ENCODE results near the gene USP12. TPM values are rescaled to one million over a fixed set of nuclear protein-coding genes. Genes with fewer than 3 reads are reported as not detected.

USP12 gene
- total and polyA plus RNA-seq, 9 donors: 9.5 to 23.6 (median 19.2) TPM

GRCh38 chr13:27036236-27036981, 135.2 kb downstream of the USP12 start:
- Histone ChIP-seq H3K27ac (no peak overlapping the region), H3K4me3 (no peak overlapping the region), H3K36me3 (no peaks in the 10 kb centered on the region), H3K27me3 (no peaks in the 10 kb centered on the region), H3K9me3 (no peaks in the 10 kb centered on the region), H3K4me1 (ENCODE audit: insufficient read depth) (peaks cover 3% of the 10 kb centered on the region)
- TF ChIP-seq CTCF (IDR thresholded peaks at IDR 0.05) (no peak), EP300 (IDR thresholded peaks at IDR 0.05) (no peak), POLR2A (IDR thresholded peaks at IDR 0.05) (no peak)
- intact Hi-C loops (cut with DNase I): no loop called here
- no peak for DNase-seq
- 28 to 31% (median 30%) methylated on average over 8 of the region's 8 CpGs for WGBS, 3 donors

GRCh38 chr13:27035892-27036235, 135.7 kb downstream of the USP12 start:
- no peaks in the 10 kb centered on the region for H3K36me3 ChIP-seq
- TF ChIP-seq POLR2A (IDR thresholded peaks at IDR 0.05) (no peak), CTCF (IDR thresholded peaks at IDR 0.05) (no peak), EP300 (IDR thresholded peaks at IDR 0.05) (no peak)
- H3K4me1 ChIP-seq (ENCODE audit: insufficient read depth): peaks cover 3% of the 10 kb centered on the region
- WGBS, 3 donors: 90 to 93% (median 92%) methylated on average over 11 of the region's 11 CpGs
- DNase-seq: no peak
- no peaks in the 10 kb centered on the region for H3K9me3 ChIP-seq
- no peak overlapping the region for H3K27ac ChIP-seq
- H3K4me3 ChIP-seq: no peak overlapping the region
- intact Hi-C loops (cut with DNase I): no loop called here
- no peaks in the 10 kb centered on the region for H3K27me3 ChIP-seq

GRCh38 chr13:27034678-27035111, 136.9 kb downstream of the USP12 start:
- Histone ChIP-seq H3K4me3 (no peak overlapping the region), H3K4me1 (ENCODE audit: insufficient read depth) (peaks cover 3% of the 10 kb centered on the region), H3K27ac (no peak overlapping the region), H3K36me3 (no peaks in the 10 kb centered on the region), H3K27me3 (no peaks in the 10 kb centered on the region), H3K9me3 (no peaks in the 10 kb centered on the region)
- 29 to 64% (median 35%) methylated on average over 18 of the region's 18 CpGs for WGBS, 3 donors
- TF ChIP-seq CTCF (IDR thresholded peaks at IDR 0.05) (no peak), EP300 (IDR thresholded peaks at IDR 0.05) (no peak)
- no peak for DNase-seq
- intact Hi-C loops (cut with DNase I): no loop called here

GRCh38 chr13:27028683-27029480, 142.7 kb downstream of the USP12 start:
- no peak overlapping the region for H3K27ac ChIP-seq
- no peaks in the 10 kb centered on the region for H3K4me1 ChIP-seq (ENCODE audit: insufficient read depth)
- H3K9me3 ChIP-seq: no peaks in the 10 kb centered on the region
- TF ChIP-seq CTCF (IDR thresholded peaks at IDR 0.05): no peak
- no peak for TF ChIP-seq EP300 (IDR thresholded peaks at IDR 0.05)
- no peak for TF ChIP-seq POLR2A (IDR thresholded peaks at IDR 0.05)
- H3K4me3 ChIP-seq: no peak overlapping the region
- H3K27me3 ChIP-seq: no peaks in the 10 kb centered on the region
- 53 to 61% (median 54%) methylated on average over 8 of the region's 8 CpGs for WGBS, 3 donors
- DNase-seq: no peak
- intact Hi-C loops (cut with DNase I): no loop called here
- H3K36me3 ChIP-seq: no peaks in the 10 kb centered on the region

Data from ovary (tissue), 9 donors.